SK-N-SH treated with all-trans-retinoic acid at 6 μM for 48 hours (cell line): ENCODE results near the gene PIF1.
"Not testable (repeated sequence)": the region's sequence is repeated elsewhere in the genome, so short reads cannot be mapped to it uniquely, and the experiment has no call there.

Experiments
- ATAC-seq: fragments of 200-7000 bp; cut with Tn5 transposase; 3 replicates; pipeline ENCODE4 v1.9.1; 2020; ENCODE audit warnings: mild to moderate bottlenecking, moderate library complexity
- BACH2 ChIP-seq: fragments of 250-450 bp; sonication (Bioruptor Pico); IDR thresholded peaks from 2 replicates; pipeline ENCODE4 v1.9.0; 2021; ENCODE audit warnings: mild to moderate bottlenecking, borderline replicate concordance
- CREB5 ChIP-seq: fragments of 250-450 bp; sonication (Bioruptor Pico); IDR thresholded peaks from 2 replicates; pipeline ENCODE4 v1.5.1; 2020; ENCODE audit warnings: low read depth, mild to moderate bottlenecking, moderate library complexity
- CSDC2 ChIP-seq: fragments of 250-450 bp; sonication (Bioruptor Pico); IDR thresholded peaks from 2 replicates; pipeline ENCODE4 v1.5.0; 2020; ENCODE audit warnings: mild to moderate bottlenecking, moderate library complexity
- CSRNP3 ChIP-seq: fragments of 250-450 bp; sonication (Bioruptor Pico); IDR thresholded peaks from 2 replicates; pipeline ENCODE4 v1.5.1; 2021; ENCODE audit warnings: mild to moderate bottlenecking, moderate library complexity
- ESRRG ChIP-seq: fragments of 250-450 bp; sonication (Bioruptor Pico); IDR thresholded peaks from 2 replicates; pipeline ENCODE4 v1.6.1; 2021; ENCODE audit warnings: mild to moderate bottlenecking
- GLIS3 ChIP-seq: fragments of 250-450 bp; sonication (Bioruptor Pico); IDR thresholded peaks from 2 replicates; pipeline ENCODE4 v1.5.0; 2020; ENCODE audit warnings: mild to moderate bottlenecking, moderate library complexity
- ISL1 ChIP-seq: fragments of 250-450 bp; sonication (Bioruptor Pico); IDR thresholded peaks from 2 replicates; pipeline ENCODE4 v2.1.2; 2022; ENCODE audit warnings: mild to moderate bottlenecking, moderate library complexity
- OSR1 ChIP-seq: fragments of 250-450 bp; sonication (Bioruptor Pico); IDR thresholded peaks from 2 replicates; pipeline ENCODE4 v1.8.0; 2022; ENCODE audit warnings: moderate library complexity, mild to moderate bottlenecking, inconsistent platforms
- PATZ1 ChIP-seq: fragments of 250-450 bp; sonication (Bioruptor Pico); IDR thresholded peaks from 2 replicates; pipeline ENCODE4 v1.8.0; 2020; ENCODE audit warnings: mild to moderate bottlenecking, moderate library complexity, borderline replicate concordance
- RARB ChIP-seq: fragments of 250-450 bp; sonication (Bioruptor Pico); IDR thresholded peaks from 2 replicates; pipeline ENCODE4 v1.8.0; 2021; ENCODE audit warnings: mild to moderate bottlenecking, moderate library complexity
- TCF4 ChIP-seq: fragments of 250-450 bp; sonication (Bioruptor Pico); IDR thresholded peaks from 2 replicates; pipeline ENCODE4 v1.8.0; 2021; ENCODE audit warnings: mild to moderate bottlenecking, moderate library complexity, borderline replicate concordance
- TOX ChIP-seq: fragments of 250-450 bp; sonication (Bioruptor Pico); IDR thresholded peaks from 2 replicates; pipeline ENCODE4 v1.8.0; 2021; ENCODE audit warnings: mild to moderate bottlenecking, moderate library complexity, borderline replicate concordance
- TSHZ2 ChIP-seq: fragments of 250-450 bp; sonication (Bioruptor Pico); IDR thresholded peaks from 2 replicates; pipeline ENCODE4 v1.5.0; 2020; ENCODE audit warnings: mild to moderate bottlenecking, moderate library complexity
- ZFP3 ChIP-seq: fragments of 250-450 bp; sonication (Bioruptor Pico); IDR thresholded peaks from 2 replicates; pipeline ENCODE4 v1.5.0; 2020; ENCODE audit warnings: mild to moderate bottlenecking, moderate library complexity
- ZFP30 ChIP-seq: fragments of 450-650 bp; formaldehyde crosslinking; IDR thresholded peaks from 2 replicates; pipeline ENCODE4 v1.5.0; 2022; ENCODE audit warnings: mild to moderate bottlenecking, moderate library complexity
- ZNF70 ChIP-seq: fragments of 450-650 bp; formaldehyde crosslinking; IDR thresholded peaks from 2 replicates; pipeline ENCODE4 v1.5.0; 2020; ENCODE audit warnings: mild to moderate bottlenecking, moderate library complexity
- ZNF8 ChIP-seq: fragments of 450-650 bp; formaldehyde crosslinking; IDR thresholded peaks from 2 replicates; pipeline ENCODE4 v1.5.0; 2020; ENCODE audit warnings: mild to moderate bottlenecking, moderate library complexity
- TF ChIP-seq, protein P1 (sequence below): fragments of 250-450 bp; sonication (Bioruptor Pico); IDR thresholded peaks from 2 replicates; pipeline ENCODE4 v1.8.0; 2021; ENCODE audit warnings: low read depth, mild to moderate bottlenecking, moderate library complexity, borderline replicate concordance

The PIF1 gene

DNA sequence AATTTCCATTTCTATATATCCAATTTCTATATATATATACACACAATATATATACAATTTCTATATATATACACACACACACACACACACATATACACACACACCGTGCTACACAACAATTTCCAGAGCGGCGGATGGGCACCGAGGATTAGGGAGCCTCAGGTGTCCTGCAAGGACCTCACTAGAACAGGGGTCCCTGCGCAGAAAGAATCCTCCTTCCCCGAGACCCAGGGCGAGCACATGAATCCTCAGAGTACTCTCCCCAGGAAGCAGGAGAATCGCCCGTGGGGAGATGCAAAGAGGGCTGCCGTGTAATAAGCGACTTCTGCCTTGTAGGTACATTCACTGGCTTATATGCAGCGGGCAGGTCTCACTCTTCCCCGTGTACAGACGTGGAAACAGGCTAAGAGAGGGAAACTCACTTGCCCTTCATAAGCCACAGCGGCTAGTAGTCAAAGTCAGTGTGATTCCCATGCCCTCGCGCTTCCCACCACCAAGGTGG is 467 bp downstream of the PIF1 start:
- TF ChIP-seq ESRRG, result no peak
- no peak for TF ChIP-seq CSRNP3 (CRISPR knock-in tag)
- TF ChIP-seq TCF4 (CRISPR knock-in tag), result no peak
- TF ChIP-seq, protein P1, sequence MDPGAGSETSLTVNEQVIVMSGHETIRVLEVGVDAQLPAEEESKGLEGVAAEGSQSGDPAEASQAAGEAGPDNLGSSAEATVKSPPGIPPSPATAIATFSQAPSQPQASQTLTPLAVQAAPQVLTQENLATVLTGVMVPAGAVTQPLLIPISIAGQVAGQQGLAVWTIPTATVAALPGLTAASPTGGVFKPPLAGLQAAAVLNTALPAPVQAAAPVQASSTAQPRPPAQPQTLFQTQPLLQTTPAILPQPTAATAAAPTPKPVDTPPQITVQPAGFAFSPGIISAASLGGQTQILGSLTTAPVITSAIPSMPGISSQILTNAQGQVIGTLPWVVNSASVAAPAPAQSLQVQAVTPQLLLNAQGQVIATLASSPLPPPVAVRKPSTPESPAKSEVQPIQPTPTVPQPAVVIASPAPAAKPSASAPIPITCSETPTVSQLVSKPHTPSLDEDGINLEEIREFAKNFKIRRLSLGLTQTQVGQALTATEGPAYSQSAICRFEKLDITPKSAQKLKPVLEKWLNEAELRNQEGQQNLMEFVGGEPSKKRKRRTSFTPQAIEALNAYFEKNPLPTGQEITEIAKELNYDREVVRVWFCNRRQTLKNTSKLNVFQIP (CRISPR knock-in tag), result no peak
- no peak for TF ChIP-seq ZFP30 (CRISPR knock-in tag)
- TF ChIP-seq OSR1, result no peak
- TF ChIP-seq TSHZ2 (CRISPR knock-in tag), result no peak
- TF ChIP-seq CSDC2 (CRISPR knock-in tag), result no peak
- TF ChIP-seq BACH2, result no peak
- no peak for TF ChIP-seq ZNF8 (CRISPR knock-in tag)
- no peak for TF ChIP-seq GLIS3 (CRISPR knock-in tag)
- no peak for TF ChIP-seq PATZ1
- no peak for TF ChIP-seq TOX (CRISPR knock-in tag)
- TF ChIP-seq RARB, result no peak
- TF ChIP-seq ZFP3 (CRISPR knock-in tag), result no peak
- TF ChIP-seq ISL1 (CRISPR knock-in tag), result no peak
- peak; percentile 32 for ATAC-seq

GRCh38 chr15:64816452-64816851 is 9.0 kb downstream of the PIF1 start:
- ATAC-seq, result no peak
- no peak for TF ChIP-seq TSHZ2 (CRISPR knock-in tag)
- TF ChIP-seq, all 23 proteins: peak for 0

GRCh38 chr15:64814965-64815364 is 10.5 kb downstream of the PIF1 start:
- not testable (repeated sequence) for ATAC-seq

DNA sequence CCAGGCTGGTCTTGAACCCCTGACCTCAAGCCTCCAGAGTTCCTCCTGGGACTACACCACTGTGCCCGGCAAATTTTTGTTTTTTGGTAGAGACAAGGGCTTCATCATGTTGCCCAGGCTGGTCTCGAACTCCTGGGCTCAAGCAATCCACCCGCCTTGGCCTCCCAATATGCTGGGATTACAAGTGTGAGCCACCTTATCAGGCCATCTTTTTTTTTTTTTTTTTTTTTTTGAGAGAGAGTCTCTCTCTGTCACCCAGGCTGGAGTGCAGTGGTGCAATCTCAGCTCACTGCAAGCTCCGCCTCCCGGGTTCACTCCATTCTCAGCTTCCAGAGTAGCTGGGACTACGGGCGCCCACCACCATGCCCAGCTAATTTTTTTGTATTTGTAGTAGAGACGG is 11.2 kb downstream of the PIF1 start:
- not testable (repeated sequence) for ATAC-seq

DNA sequence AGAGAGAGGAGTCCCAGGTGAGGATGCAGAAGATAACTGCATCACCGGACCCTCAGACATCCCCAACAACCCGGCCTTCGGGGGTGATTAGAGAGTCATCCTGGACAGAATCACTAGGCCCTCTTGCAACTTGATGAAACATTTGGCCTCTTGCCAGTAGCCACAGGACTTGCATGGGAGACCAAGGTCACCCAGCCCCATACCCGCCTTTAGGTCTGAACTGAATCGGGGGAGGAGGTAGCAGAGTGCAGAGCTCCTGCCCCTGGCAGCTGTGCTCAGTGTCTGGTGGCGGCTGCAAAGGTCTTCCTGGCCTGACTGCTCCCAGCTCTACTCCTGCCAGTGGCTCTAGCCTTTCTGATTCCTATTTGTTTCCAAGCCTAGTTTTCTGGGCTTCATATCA is 12.4 kb downstream of the PIF1 start:
- TF ChIP-seq ZFP3 (CRISPR knock-in tag) (no peak), TCF4 (CRISPR knock-in tag) (no peak), ZNF70 (CRISPR knock-in tag) (0 out of 2 replicates have a peak, but pooled peaks have one; percentile 26), TSHZ2 (CRISPR knock-in tag) (no peak), CREB5 (CRISPR knock-in tag) (no peak)
- ATAC-seq, result peak; percentile 53
